GM18951 (cell line): ENCODE measurements around the gene GLIPR2.

ENCODE experiments used
- POLR2A ChIP-seq: IDR thresholded peaks from 4 replicates; pipeline ENCODE4 v1.6.1; 2011; ENCODE audit warnings: mild to moderate bottlenecking; ENCODE audit not compliant: insufficient read length, insufficient read depth; ENCODE audit errors: extremely low read depth
- in situ Hi-C: fragments of 300-500 bp; cut with MboI; formaldehyde crosslinking; loops from one replicate; pipeline ENCODE4 v1.12.0; 2022; ENCODE audit warnings: low sequenced_read_pairs, mixed read lengths, inconsistent platforms; ENCODE audit not compliant: unreplicated experiment

GLIPR2 gene

DNA sequence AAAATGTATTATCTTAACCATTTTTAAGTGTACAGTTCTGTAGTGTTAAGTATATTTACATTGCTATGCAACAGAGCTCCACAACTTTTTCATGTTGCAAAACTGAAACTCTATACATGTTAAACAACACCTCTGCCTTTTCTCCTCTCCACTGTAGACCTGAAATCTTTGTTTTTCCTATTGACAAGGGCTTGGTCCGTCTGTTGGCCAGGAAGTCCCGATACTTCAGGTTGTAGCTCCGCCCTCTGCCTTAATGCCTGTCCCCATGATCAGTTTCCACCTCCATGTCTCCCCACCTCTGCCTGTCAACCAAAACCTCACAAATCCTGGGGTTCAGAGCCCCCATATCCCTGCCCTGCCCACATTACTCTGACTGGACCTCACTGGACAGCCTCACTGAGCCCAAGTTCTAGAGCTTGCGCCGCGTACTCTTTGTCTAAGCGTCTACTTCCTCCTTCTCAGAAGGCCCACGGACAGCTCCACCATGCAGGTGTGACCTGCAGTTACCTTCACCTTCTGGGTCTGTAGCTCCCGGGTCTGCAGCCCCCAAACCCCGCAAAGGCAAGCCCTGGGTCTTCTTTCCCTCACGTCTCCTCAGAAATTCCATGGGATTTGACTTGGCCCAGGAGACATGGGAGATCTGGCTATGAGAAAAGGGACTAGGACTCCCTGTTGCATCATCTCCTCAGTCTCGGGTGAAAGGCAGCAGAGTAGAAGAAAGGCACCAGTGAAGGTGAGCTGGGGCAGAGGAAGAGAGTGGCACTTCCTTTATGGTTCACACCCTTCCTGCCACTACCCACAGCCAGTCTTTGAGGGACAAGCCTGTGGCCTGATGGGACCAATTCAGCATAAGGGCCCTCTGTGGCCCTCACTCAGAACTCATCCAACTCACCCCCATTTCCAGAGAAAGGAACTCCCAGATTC is 8.0 kb downstream of the GLIPR2 start:
- no peak for TF ChIP-seq POLR2A
- in situ Hi-C loops: no loop called here

- in situ Hi-C loops: no loop called here
- no peak for TF ChIP-seq POLR2A
These were observed 9.4 kb downstream of the GLIPR2 start for GRCh38 chr9:36145970-36146369.

GRCh38 chr9:36146651-36147050 is 10.1 kb downstream of the GLIPR2 start:
- in situ Hi-C loops: no loop called here

DNA sequence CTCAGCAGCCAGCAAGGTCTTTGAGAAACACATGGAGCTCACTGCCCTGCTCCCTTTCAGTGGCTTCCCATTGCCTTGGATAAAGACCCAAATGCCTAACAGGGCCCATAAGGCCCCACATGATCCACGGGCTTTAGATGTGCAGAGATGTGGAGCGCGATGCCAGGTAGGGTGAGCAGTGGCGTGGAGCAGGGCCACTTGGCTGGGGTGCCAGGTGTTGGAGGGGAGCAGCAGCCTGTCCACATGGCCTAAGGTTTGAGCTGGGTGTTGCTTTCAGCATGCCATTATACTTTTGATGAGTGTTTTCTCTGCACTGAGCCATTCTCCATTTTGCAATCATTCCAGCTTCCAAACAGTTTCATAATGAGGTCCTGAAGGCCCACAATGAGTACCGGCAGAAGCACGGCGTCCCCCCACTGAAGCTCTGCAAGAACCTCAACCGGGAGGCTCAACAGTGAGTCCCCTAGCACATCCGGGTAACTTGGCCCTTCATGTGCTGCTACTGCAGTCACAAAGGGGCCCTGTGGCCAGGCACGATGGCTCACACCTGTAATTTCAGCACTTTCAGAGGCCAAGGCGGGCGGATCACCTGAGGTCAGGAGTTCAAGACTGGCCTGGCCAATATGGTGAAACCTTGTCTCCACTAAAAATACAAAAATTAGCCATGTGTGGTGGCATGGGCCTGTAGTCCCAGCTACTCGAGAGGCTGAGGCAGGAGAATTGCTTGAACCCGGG is 11.1 kb downstream of the GLIPR2 start:
- in situ Hi-C loops: no loop called here
- TF ChIP-seq POLR2A: no peak

More at GRCh38 chr9:36146651-36147050, 10.1 kb downstream of the GLIPR2 start:
- no peak for TF ChIP-seq POLR2A

- in situ Hi-C loops: no loop called here
- TF ChIP-seq POLR2A: no peak
These were observed 11.9 kb downstream of the GLIPR2 start for GRCh38 chr9:36148311-36149051.

- in situ Hi-C loops: no loop called here
- TF ChIP-seq POLR2A: no peak
These were observed 12.7 kb downstream of the GLIPR2 start for GRCh38 chr9:36149197-36149596.

- in situ Hi-C loops: no loop called here
- no peak for TF ChIP-seq POLR2A
These were observed 14.2 kb downstream of the GLIPR2 start for GRCh38 chr9:36150574-36151315.

- in situ Hi-C loops: no loop called here
- TF ChIP-seq POLR2A: peak; percentile 56
These were observed 15.0 kb downstream of the GLIPR2 start for GRCh38 chr9:36151316-36152210.

- no peak for TF ChIP-seq POLR2A
- in situ Hi-C loops: no loop called here
These were observed 16.4 kb downstream of the GLIPR2 start for GRCh38 chr9:36152741-36153438.

DNA sequence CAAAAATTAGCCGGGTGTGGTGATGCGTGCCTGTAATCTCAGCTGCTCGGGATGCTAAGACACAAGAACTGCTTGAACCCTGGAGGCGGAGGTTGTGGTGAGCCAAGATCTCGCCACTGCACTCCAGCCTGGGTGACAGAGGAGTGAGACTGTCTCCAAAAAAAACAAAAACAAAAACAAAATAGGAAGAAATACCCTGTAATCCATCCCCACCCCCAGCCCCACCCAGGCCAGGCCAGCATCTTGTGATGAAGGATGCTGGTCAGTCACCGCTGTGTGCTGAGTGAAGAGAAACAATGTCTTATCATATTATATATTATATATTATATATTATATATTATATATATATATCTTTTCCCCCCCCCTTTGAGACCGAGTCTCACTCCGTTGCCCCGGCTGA is 17.2 kb downstream of the GLIPR2 start:
- in situ Hi-C loops: no loop called here
- TF ChIP-seq POLR2A: no peak

- in situ Hi-C loops: no loop called here
These were observed 17.9 kb downstream of the GLIPR2 start for GRCh38 chr9:36154331-36154952.

DNA sequence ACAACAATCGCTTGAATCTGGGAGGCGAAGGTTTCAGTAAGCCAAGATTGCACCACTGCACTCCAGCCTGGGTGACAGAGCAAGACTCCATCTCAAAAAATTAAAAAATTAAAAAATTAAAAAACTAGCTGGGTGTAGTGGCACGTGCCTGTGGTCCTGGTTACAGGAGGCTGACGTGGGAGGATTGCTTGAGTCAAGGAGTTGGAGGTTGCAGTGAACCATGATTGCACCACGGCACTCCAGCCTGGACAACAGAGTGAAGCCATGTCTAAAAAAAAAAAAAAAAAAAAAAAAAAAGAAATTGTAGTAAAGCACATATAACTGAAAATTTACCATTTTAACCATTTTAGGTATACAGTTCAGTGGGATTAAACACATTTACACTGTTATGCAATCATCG is 19.6 kb downstream of the GLIPR2 start:
- no peak for TF ChIP-seq POLR2A
- in situ Hi-C loops: no loop called here

More at GRCh38 chr9:36154331-36154952, 17.9 kb downstream of the GLIPR2 start:
- no peak for TF ChIP-seq POLR2A
